ENCODE results near the gene FAM120A. TPM values are rescaled to one million over a fixed set of nuclear protein-coding genes. Genes with fewer than 3 reads are reported as not detected.
"Not testable (repeated sequence)": the region's sequence is repeated elsewhere in the genome, so short reads cannot be mapped to it uniquely, and the experiment has no call there.

The FAM120A gene
- total RNA-seq, 4 donors from 2014 or later, result 44.4 to 94.7 (median 72.3) TPM

DNA sequence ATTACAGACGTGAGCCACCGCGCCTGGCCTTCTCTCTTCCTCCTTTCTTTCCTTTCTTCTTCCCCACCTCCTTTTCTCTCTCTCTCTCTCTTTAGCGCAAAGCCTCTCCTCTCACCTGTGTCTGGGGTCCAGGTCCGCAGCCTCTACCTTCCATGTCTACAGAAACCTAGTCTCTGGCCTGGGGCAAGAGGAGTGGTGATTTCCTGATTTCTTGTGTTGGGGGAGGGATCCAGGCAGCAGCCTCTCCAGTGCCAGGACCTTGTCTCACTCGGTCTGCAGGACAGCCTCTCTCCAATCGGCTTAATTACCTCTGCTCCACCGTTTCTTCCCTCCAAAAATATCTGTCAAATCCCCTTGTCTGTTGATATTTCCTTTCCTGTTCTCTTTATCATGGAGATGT is 16.1 kb upstream of the FAM120A start:
- no peak overlapping the region for H3K27ac ChIP-seq
- H3K4me3 ChIP-seq, result no peak overlapping the region
- H3K4me1 ChIP-seq, result no peaks in the 10 kb centered on the region
- no peaks in the 10 kb centered on the region for H3K36me3 ChIP-seq
- no peaks in the 10 kb centered on the region for H3K9me3 ChIP-seq
- intact Hi-C loops (cut with DNase I; ENCODE audit: low total_unique reads), result no loop called here
- in situ Hi-C loops (cut with MboI; ENCODE audit: low sequenced_read_pairs in 4 of 4), result no loop called here
- TF ChIP-seq POLR2A (IDR thresholded peaks at IDR 0.05), result no peak
- TF ChIP-seq, protein P1, sequence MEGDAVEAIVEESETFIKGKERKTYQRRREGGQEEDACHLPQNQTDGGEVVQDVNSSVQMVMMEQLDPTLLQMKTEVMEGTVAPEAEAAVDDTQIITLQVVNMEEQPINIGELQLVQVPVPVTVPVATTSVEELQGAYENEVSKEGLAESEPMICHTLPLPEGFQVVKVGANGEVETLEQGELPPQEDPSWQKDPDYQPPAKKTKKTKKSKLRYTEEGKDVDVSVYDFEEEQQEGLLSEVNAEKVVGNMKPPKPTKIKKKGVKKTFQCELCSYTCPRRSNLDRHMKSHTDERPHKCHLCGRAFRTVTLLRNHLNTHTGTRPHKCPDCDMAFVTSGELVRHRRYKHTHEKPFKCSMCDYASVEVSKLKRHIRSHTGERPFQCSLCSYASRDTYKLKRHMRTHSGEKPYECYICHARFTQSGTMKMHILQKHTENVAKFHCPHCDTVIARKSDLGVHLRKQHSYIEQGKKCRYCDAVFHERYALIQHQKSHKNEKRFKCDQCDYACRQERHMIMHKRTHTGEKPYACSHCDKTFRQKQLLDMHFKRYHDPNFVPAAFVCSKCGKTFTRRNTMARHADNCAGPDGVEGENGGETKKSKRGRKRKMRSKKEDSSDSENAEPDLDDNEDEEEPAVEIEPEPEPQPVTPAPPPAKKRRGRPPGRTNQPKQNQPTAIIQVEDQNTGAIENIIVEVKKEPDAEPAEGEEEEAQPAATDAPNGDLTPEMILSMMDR (IDR thresholded peaks at IDR 0.05 in 4 of 5, conservative IDR thresholded peaks at IDR 0.05 in 1 of 5), result no peak
- H3K27me3 ChIP-seq, result no peaks in the 10 kb centered on the region
- ATAC-seq, result no peak
- DNase-seq, result no peak

DNA sequence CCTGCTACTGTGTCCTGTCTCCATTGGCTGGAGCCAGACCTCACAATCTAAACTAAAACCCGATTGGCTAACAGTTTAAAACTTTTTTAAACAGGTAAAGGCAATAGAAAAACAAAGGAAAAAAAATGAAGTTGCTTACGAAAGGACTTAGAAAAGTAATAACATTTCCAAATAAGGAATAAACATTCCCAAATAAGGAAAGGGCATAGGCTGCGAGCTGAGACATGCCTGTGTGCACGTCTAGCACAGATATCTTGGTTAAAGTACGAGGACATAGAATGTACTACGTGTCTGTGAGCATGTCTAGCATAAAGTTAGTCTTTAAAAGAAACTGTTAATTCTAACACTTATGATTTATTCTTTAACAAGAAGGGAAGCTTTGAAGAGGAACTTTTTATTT is 15.3 kb upstream of the FAM120A start:
- Histone ChIP-seq H3K4me1 (no peaks in the 10 kb centered on the region), H3K27ac (no peak overlapping the region), H3K27me3 (no peaks in the 10 kb centered on the region), H3K9me3 (no peaks in the 10 kb centered on the region), H3K4me3 (no peak overlapping the region), H3K36me3 (no peaks in the 10 kb centered on the region)
- ATAC-seq (no peak), DNase-seq (no peak)
- intact Hi-C loops (cut with DNase I; ENCODE audit: low total_unique reads) (no loop called here), in situ Hi-C loops (cut with MboI; ENCODE audit: low sequenced_read_pairs in 4 of 4) (no loop called here)
- no peak for TF ChIP-seq POLR2A (IDR thresholded peaks at IDR 0.05)
- TF ChIP-seq, protein P1 (IDR thresholded peaks at IDR 0.05 in 4 of 5, conservative IDR thresholded peaks at IDR 0.05 in 1 of 5), result no peak

DNA sequence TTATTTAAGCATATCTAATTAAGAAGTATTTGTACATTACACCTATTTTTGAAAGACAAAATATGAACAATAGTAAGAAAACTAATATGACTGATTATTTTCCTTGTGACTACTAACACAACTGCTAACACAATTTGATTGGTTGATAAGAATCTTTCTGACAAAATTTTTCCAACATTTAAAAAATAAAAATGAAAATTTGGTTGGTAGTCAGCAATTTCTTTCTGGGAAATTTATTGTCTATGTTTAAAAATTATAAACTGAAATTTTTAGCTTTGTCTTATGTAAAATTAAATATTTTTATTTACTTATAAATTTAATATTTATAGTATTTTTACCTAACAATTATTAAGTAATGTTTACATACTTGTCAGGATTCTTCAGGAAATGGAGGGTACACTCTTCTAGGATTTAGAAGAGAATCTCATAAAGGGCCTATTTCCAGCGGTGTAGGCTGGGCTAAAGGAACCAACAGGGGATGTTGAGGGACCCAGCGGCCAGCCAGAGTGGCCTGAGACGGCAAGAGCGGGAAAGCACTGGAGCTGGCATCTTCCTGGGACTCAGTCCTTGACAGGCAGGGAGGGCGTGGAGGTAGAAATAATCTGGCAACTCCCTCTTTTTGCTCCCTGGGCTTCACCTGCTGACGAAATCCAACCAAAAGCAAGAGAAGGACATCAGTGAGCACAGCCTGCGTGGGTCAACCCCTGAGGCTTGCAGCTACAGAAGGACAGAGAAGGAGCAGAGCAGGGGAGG is 14.7 kb upstream of the FAM120A start:
- in situ Hi-C loops (cut with MboI; ENCODE audit: low sequenced_read_pairs in 4 of 4), result no loop called here
- DNase-seq, result no peak
- Histone ChIP-seq H3K9me3 (no peaks in the 10 kb centered on the region), H3K27ac (no peak overlapping the region), H3K36me3 (no peaks in the 10 kb centered on the region), H3K27me3 (no peaks in the 10 kb centered on the region), H3K4me1 (no peaks in the 10 kb centered on the region), H3K4me3 (no peak overlapping the region)
- intact Hi-C loops (cut with DNase I; ENCODE audit: low total_unique reads), result no loop called here
- TF ChIP-seq, protein P1 (IDR thresholded peaks at IDR 0.05 in 4 of 5, conservative IDR thresholded peaks at IDR 0.05 in 1 of 5), result no peak
- no peak for TF ChIP-seq POLR2A (IDR thresholded peaks at IDR 0.05)
- no peak for ATAC-seq

GRCh38 chr9:93437996-93438395 is 13.5 kb upstream of the FAM120A start:
- H3K4me3 ChIP-seq, result no peak overlapping the region
- no peak for TF ChIP-seq POLR2A (IDR thresholded peaks at IDR 0.05)
- TF ChIP-seq, protein P1 (IDR thresholded peaks at IDR 0.05 in 4 of 5, conservative IDR thresholded peaks at IDR 0.05 in 1 of 5), result no peak
- intact Hi-C loops (cut with DNase I; ENCODE audit: low total_unique reads), result no loop called here
- in situ Hi-C loops (cut with MboI; ENCODE audit: low sequenced_read_pairs in 4 of 4), result no loop called here
- no peaks in the 10 kb centered on the region for H3K9me3 ChIP-seq
- no peak for DNase-seq
- H3K36me3 ChIP-seq, result no peaks in the 10 kb centered on the region
- no peak overlapping the region for H3K27ac ChIP-seq
- no peaks in the 10 kb centered on the region for H3K4me1 ChIP-seq
- ATAC-seq, result no peak
- H3K27me3 ChIP-seq, result no peaks in the 10 kb centered on the region

DNA sequence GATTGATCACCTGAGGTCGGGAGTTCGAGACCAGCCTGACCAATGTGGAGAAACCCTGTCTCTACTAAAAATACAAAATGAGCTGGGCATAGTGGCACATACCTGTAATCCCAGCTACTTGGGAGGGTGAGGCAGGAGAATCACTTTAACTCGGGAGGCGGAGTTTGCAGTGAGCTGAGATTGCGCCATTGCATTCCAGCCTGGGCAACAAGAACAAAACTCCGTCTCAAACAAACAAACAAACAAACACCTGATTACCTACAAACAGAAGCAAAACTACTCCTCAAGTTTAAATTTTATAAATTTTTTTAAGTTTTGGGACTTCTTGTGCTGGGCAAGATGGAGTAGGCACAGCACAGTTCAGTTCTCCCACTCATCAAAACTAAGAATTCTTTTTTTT is 12.2 kb upstream of the FAM120A start:
- H3K4me3 ChIP-seq; H3K4me1 ChIP-seq; H3K27me3 ChIP-seq; H3K27ac ChIP-seq; in situ Hi-C loops (cut with MboI; ENCODE audit: low sequenced_read_pairs in 4 of 4); H3K9me3 ChIP-seq; ATAC-seq; H3K36me3 ChIP-seq; DNase-seq; intact Hi-C loops (cut with DNase I; ENCODE audit: low total_unique reads): not testable (repeated sequence)
